Measurements from ENCODE around the gene CAPNS1. TPM values are rescaled to one million over a fixed set of nuclear protein-coding genes. Genes with fewer than 3 reads are reported as not detected.

The CAPNS1 gene
- total and polyA plus RNA-seq, 2 of the 13 experiments (the other 11 are each of a cell fraction or from before 2014, with no cell fraction given): 322 to 526 TPM

DNA sequence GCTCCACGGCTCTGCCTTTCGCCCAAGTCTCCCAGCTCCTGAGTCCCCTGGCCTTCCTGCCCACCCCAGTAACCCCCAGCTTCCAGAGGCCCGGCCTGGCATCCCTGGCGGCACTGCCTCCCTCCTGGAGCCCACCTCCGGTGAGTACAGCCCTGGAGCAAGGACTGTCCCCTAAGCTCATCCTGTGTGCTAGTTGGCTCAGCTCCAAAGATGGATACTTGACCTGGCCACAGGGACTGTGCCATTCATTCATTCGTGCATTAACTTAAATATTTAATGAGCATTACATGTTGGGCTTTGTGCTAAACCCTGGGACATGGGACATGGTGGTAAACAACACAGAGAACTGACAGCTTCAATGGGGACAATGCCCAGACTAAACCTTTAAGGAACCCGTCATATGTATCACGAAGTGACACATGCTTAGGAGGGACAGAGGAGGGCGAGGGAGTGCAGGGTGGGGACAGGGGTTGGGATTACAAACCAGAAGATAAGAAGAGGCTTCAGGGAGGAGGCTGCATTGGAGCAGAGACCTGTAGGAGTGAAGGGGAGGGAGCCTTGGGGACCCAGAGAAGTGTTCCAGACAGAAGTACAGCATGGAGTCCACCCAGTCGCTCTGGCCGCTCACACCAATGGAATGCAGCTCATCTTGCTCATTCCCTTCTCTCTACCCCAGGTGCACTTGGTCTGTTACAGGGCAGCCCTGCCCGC lies 35.9 kb upstream of the CAPNS1 start:
- TF ChIP-seq HNF4G (IDR thresholded peaks at IDR 0.05; ENCODE audit: borderline replicate concordance, low read depth, low read length): no peak
- no peak for TF ChIP-seq HNF4G (CRISPR knock-in tag; IDR thresholded peaks at IDR 0.05; ENCODE audit: borderline replicate concordance, low read depth)
- no peak for TF ChIP-seq SETDB1 (CRISPR knock-in tag; IDR thresholded peaks at IDR 0.05; ENCODE audit: borderline replicate concordance)
- no peaks in the 10 kb centered on the region for H4K20me1 ChIP-seq (ENCODE audit: insufficient read depth, low read length)
- WGBS (ENCODE audit: low lambda C conversion rate): 97% methylated on average over 8 of the region's 12 CpGs
- H3K4me1 ChIP-seq (ENCODE audit: insufficient read depth, low read length): no peaks in the 10 kb centered on the region
- H3K27me3 ChIP-seq (ENCODE audit: control insufficient read depth in 1 of 2, insufficient read depth in 2 of 2, low read length in 2 of 2): no peaks in the 10 kb centered on the region
- H3K79me2 ChIP-seq (ENCODE audit: insufficient read depth, low read length): no peaks in the 10 kb centered on the region
- in situ Hi-C loops (cut with HindIII; ENCODE audit: extremely low pct_ligation_motif_present, low pct_unique_long_range_greater_than_20kb): no loop called here
- no peaks in the 10 kb centered on the region for H3K9me3 ChIP-seq (ENCODE audit: low read length)
- no peak overlapping the region for H3K27ac ChIP-seq (ENCODE audit: extremely low read length, insufficient read depth, low read length)
- no peak overlapping the region for H2AFZ ChIP-seq (ENCODE audit: low read length)
- intact Hi-C loops (cut with micrococcal nuclease; ENCODE audit: unreplicated experiment): no loop called here
- H3K4me3 ChIP-seq (replicated peaks in 1 of 3; ENCODE audit: insufficient read depth in 1 of 3, low read depth in 2 of 3, low read length in 3 of 3): no peak overlapping the region
- ATAC-seq: no peak
- no TSS peak for BruUV-seq (replicated peaks)
- ChIA-PET CTCF (ENCODE audit: low intra/inter-chr PET ratio, low total read pairs) (no interaction called here), POLR2A (interaction anchor here (1.1 to 2.5 kb wide), 2 partner anchors 11 to 16 kb away, joined by 3 to 8 read pairs; partner anchors contain the start of genes POLR2I and TBCB)
- peaks cover 25 to 46% of the 10 kb centered on the region in 2 experiments; a peak in 4 of 5 replicates for H3K36me3 ChIP-seq (replicated peaks in 1 of 2; ENCODE audit: control insufficient read depth in 1 of 2, insufficient read depth in 2 of 2, low read length in 2 of 2)
- H3K9ac ChIP-seq (ENCODE audit: insufficient read depth, low read depth, low read length): no peak overlapping the region
- no peak for FAIRE-seq
- no peak for DNase-seq (ENCODE audit: low spot score)
- no peak overlapping the region for H3K4me2 ChIP-seq (ENCODE audit: low read depth, low read length)

- CTCF ChIA-PET (ENCODE audit: low intra/inter-chr PET ratio, low total read pairs): no interaction called here
- no peak for FAIRE-seq
- intact Hi-C loops (cut with micrococcal nuclease; ENCODE audit: unreplicated experiment) (no loop called here), in situ Hi-C loops (cut with HindIII; ENCODE audit: extremely low pct_ligation_motif_present, low pct_unique_long_range_greater_than_20kb) (no loop called here)
- DNase-seq (ENCODE audit: low spot score): no peak
- Histone ChIP-seq H3K27ac (ENCODE audit: extremely low read length, insufficient read depth, low read length) (no peak overlapping the region), H3K4me3 (replicated peaks in 1 of 3; ENCODE audit: insufficient read depth in 1 of 3, low read depth in 2 of 3, low read length in 3 of 3) (no peak overlapping the region), H3K27me3 (ENCODE audit: control insufficient read depth in 1 of 2, insufficient read depth in 2 of 2, low read length in 2 of 2) (no peaks in the 10 kb centered on the region), H3K9ac (ENCODE audit: insufficient read depth, low read depth, low read length) (no peak overlapping the region), H3K36me3 (replicated peaks in 1 of 2; ENCODE audit: control insufficient read depth in 1 of 2, insufficient read depth in 2 of 2, low read length in 2 of 2) (peaks cover 15 to 28% of the 10 kb centered on the region in 2 experiments; a peak in 4 of 5 replicates), H3K79me2 (ENCODE audit: insufficient read depth, low read length) (no peaks in the 10 kb centered on the region), H4K20me1 (ENCODE audit: insufficient read depth, low read length) (no peaks in the 10 kb centered on the region), H2AFZ (ENCODE audit: low read length) (no peak overlapping the region), H3K9me3 (ENCODE audit: low read length) (no peaks in the 10 kb centered on the region), H3K4me1 (ENCODE audit: insufficient read depth, low read length) (no peaks in the 10 kb centered on the region), H3K4me2 (ENCODE audit: low read depth, low read length) (no peak overlapping the region)
- no TSS peak for BruUV-seq (replicated peaks)
- ATAC-seq: no peak
- TF ChIP-seq, protein P1, sequence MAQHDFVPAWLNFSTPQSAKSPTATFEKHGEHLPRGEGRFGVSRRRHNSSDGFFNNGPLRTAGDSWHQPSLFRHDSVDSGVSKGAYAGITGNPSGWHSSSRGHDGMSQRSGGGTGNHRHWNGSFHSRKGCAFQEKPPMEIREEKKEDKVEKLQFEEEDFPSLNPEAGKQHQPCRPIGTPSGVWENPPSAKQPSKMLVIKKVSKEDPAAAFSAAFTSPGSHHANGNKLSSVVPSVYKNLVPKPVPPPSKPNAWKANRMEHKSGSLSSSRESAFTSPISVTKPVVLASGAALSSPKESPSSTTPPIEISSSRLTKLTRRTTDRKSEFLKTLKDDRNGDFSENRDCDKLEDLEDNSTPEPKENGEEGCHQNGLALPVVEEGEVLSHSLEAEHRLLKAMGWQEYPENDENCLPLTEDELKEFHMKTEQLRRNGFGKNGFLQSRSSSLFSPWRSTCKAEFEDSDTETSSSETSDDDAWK (CRISPR knock-in tag; IDR thresholded peaks at IDR 0.05): no peak
- TF ChIP-seq SALL2 (CRISPR knock-in tag; IDR thresholded peaks at IDR 0.05) (no peak), POLR2G (IDR thresholded peaks at IDR 0.05; ENCODE audit: low read depth, low read length) (peak; percentile 37; the same call in 1 of the 2 replicates), GZF1 (CRISPR knock-in tag; IDR thresholded peaks at IDR 0.05) (no peak)
- TF ChIP-seq, protein P2, sequence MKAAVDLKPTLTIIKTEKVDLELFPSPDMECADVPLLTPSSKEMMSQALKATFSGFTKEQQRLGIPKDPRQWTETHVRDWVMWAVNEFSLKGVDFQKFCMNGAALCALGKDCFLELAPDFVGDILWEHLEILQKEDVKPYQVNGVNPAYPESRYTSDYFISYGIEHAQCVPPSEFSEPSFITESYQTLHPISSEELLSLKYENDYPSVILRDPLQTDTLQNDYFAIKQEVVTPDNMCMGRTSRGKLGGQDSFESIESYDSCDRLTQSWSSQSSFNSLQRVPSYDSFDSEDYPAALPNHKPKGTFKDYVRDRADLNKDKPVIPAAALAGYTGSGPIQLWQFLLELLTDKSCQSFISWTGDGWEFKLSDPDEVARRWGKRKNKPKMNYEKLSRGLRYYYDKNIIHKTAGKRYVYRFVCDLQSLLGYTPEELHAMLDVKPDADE (CRISPR knock-in tag; IDR thresholded peaks at IDR 0.05): no peak
- TF ChIP-seq, protein P3, sequence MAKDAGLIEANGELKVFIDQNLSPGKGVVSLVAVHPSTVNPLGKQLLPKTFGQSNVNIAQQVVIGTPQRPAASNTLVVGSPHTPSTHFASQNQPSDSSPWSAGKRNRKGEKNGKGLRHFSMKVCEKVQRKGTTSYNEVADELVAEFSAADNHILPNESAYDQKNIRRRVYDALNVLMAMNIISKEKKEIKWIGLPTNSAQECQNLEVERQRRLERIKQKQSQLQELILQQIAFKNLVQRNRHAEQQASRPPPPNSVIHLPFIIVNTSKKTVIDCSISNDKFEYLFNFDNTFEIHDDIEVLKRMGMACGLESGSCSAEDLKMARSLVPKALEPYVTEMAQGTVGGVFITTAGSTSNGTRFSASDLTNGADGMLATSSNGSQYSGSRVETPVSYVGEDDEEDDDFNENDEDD (CRISPR knock-in tag; IDR thresholded peaks at IDR 0.05; ENCODE audit: borderline replicate concordance): no peak
- WGBS (ENCODE audit: low lambda C conversion rate): 93% methylated on average over 6 of the region's 6 CpGs
- POLR2A ChIA-PET: no interaction called here
Observed at GRCh38 chr19:36106441-36106840, 33.4 kb upstream of the CAPNS1 start.

Measured in HepG2 (cell line).